Kidney tubule cell (primary cell): Measurements from ENCODE around the gene KCNJ1.
A peak's percentile ranks its signal among the peaks of the same experiment; 100 is the strongest.

ENCODE experiments used
- DNase-seq: peaks from one replicate; pipeline ENCODE4 v3.0.0-alpha.2; 2018; ENCODE audit warnings: low spot score

Gene KCNJ1

DNA sequence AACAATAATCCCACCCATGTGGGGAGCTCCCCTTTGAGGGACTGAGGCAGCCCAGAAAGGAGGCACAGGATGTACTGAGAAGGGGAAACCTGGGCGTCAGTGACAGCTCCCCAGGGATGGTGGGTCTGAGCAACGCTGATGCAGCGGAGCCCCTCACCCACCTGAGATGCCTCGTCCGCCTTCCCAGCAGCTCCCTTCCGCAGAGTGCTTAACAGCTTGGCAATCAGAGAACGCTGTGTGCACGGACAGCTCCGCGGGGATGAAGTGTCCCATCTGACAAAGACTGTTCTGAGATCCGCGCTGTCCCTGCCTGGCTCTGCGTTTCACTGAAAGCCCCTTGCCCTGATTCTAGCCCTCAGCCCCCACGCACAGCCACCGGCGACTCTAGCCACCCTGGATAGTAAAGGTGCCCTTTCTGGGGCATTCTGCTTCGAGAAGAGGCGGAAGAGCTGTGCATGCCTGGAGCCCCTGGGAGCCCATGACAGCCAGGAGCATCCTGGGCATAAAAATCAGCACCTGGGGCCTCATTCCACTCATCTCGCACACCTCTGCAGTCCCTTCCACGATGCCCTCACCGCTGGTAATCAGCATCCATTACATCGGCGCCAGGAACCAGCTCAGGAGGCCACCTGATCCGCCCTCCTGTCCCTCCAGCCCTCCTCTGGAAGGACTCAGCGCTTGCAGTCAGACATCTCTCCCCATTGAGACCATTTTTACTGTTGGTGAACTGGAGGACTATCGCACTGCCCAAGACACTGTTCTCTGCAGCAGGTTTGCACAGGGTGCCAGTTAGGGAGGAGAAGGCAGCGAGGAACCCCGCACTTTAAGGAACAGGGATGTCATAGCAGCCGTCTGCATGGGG lies 34.8 kb upstream of the KCNJ1 start:
- DNase-seq: no peak

- no peak for DNase-seq
Observed at GRCh38 chr11:128900468-128900867, 33.4 kb upstream of the KCNJ1 start.

DNA sequence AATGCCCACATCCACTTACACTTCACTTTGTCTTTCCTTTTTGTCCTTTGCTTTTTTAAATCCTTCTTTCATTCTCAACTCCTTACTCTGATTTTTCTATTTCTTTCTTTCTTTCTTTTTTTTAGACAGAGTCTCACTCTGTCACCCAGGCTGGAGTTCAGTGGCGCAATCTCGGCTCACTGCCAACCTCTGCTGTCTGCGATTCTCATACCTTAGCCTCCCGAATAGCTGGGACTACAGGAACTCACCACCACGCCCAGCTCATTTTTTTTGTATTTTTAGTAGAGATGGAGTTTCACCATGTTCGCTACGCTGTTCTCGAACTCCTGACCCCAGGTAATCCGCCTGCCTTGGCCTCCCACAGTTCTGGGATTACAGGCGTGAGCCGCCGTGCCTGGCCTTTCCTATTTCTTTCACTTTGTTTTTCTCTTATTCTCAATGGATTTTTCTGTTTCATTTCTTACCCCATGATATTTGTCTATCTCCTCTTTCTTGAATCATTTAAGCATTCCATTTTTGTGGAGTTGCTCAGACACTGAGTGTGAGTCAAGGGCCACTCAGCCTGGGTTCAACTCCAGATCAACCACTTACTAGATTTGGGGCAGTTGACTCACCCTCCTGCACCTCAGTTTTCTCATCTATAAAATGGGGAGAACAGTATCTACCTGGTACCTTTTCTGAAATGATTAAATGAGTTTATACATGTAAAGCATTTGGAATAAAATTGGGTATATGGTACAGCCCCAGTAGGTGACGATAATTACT lies 31.7 kb upstream of the KCNJ1 start:
- no peak for DNase-seq

DNA sequence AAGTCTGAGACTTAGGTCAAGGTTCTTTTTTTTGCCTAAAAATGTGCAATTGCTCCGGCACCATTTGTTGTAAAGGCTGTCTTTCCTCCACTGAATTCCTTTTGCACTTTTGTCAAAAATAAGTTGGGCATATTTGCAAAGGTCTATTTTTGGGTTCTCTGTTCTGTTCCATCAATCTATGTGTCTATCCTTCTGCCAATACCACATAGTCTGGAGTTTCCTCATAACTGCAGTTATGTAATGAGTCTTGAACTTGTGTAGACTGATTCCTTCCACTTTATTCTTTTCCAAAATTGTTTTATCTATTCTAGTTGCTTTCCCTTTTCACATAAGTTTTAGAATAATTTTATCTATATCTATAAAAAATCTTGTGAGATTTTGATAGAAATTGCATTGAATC lies 30.7 kb upstream of the KCNJ1 start:
- no peak for DNase-seq

- no peak for DNase-seq
Observed at GRCh38 chr11:128896356-128896755, 29.3 kb upstream of the KCNJ1 start.

- no peak for DNase-seq
Observed at GRCh38 chr11:128895526-128895925, 28.4 kb upstream of the KCNJ1 start.

- no peak for DNase-seq
Observed at GRCh38 chr11:128894685-128895084, 27.6 kb upstream of the KCNJ1 start.

DNA sequence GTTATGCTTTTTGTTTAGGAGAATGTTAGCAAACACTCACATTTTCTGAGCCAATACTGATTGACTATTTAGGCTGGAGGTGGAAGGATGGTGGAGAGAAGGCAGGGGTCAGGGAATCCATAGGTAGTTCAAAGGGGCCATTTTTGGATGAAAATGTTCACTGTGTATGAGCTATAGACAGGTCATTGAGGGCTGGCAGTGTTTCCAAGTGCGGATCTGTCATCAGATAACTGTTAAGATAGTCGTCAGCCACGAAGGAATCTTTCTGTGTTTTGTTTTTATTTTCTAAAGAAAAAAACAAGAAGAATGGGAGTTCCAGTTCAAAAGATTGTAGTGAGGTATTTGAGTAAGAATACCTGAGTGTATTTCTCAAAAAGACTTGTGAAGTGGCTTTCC lies 27.2 kb upstream of the KCNJ1 start:
- no peak for DNase-seq

DNA sequence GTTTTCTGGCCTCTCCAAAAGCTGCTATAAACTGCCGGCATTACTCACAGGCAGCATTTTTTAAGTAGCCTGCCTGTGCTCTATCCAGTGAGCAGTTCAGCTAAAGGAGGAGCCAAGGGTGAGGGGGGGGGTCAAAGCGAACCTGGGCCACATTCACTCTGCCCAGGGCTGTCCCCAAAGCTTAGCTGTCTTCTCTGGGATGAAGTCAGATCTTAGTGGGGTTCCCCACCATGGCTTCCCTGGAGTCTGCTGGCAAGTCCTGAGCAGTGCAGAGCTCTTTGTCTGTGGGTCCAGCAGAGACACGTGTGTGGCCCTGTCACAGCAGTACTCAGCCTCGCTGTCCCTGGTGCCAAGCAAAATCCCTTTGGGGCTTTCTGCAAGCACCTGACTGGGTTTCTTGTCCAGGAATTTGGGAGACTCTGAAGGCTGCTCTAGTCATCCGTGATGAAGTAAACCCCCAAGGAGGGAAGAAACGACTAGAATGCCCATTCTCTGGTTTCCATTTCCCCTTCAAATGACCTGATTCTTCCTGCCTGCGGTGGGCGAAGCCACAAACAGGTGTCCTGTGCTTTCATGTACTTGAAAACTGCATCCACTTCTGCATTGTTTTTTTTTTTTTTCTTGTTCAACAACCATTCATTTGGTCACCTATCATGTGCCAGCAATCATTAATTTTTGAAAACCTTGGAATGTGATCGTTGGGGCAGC lies 26.6 kb upstream of the KCNJ1 start:
- no peak for DNase-seq

DNA sequence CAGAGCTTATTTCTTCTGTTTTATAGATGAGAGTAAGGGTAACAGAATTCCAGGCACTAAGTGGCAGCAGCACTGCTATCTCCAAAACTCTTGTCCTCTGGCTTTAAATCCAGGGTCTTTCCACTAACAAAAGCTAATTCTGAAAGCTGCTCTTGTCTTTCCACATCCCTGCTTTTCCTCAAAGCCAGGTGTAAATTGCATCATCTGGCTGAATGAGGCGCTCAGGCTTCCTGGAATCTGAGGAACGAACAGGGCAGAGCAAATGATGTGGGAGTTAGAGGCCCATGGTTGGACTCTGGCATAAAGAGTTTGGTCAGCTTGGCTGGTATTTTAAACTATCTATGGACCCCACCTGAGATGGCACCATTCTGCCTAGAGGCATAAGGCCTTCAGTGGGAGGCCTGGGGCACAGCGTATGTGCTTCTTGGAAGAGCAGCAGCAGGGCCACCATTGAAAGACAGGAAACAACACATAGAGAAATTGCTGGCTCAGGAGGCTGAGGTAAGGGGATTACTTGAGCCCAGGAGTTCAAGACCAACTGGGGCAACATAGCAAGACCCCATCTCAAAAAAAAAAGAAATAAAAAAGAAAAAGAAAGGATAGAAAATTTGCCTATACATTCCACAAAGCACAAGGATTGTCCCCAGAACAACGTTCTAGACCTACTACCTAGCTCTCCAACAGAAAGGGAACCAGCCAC lies 25.9 kb upstream of the KCNJ1 start:
- no peak for DNase-seq

- no peak for DNase-seq
Observed at GRCh38 chr11:128891913-128892398, 24.9 kb upstream of the KCNJ1 start.

- DNase-seq: no peak
Observed at GRCh38 chr11:128890543-128891368, 23.7 kb upstream of the KCNJ1 start, which contains the start of gene KCNJ5. TSS of gene KCNJ5 (plus strand) at chr11:128891356. CDS start at chr11:128911274, 19,918 bp downstream.

- DNase-seq: no peak
Observed at GRCh38 chr11:128890216-128890542, 23.1 kb upstream of the KCNJ1 start.

DNA sequence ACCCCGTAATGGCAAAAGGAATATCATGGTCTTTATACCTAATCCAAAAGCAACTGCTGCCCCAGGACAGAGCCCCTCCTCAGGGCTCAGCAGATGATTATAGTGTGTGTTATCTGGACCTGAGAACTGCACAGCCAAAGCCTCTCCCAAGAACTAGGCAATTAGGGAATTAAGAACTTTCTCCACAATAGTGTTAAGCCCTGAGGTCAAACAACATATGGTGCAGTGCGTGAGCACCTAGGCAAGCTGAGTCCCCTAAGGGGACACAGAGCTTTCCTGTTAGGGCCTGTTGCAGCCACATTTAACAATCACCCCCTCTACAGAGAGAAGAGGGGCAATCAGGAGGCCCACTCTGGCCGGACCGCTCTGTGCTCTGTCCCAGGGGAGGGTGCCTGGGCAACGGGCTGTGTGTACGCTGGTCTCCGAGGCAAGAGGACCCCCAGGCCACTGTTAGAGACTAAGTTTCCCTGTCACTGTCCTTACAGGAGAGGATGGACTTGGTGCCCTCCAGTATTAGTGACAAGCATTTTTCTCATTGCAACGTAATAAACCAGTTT lies 22.6 kb upstream of the KCNJ1 start:
- no peak for DNase-seq

DNA sequence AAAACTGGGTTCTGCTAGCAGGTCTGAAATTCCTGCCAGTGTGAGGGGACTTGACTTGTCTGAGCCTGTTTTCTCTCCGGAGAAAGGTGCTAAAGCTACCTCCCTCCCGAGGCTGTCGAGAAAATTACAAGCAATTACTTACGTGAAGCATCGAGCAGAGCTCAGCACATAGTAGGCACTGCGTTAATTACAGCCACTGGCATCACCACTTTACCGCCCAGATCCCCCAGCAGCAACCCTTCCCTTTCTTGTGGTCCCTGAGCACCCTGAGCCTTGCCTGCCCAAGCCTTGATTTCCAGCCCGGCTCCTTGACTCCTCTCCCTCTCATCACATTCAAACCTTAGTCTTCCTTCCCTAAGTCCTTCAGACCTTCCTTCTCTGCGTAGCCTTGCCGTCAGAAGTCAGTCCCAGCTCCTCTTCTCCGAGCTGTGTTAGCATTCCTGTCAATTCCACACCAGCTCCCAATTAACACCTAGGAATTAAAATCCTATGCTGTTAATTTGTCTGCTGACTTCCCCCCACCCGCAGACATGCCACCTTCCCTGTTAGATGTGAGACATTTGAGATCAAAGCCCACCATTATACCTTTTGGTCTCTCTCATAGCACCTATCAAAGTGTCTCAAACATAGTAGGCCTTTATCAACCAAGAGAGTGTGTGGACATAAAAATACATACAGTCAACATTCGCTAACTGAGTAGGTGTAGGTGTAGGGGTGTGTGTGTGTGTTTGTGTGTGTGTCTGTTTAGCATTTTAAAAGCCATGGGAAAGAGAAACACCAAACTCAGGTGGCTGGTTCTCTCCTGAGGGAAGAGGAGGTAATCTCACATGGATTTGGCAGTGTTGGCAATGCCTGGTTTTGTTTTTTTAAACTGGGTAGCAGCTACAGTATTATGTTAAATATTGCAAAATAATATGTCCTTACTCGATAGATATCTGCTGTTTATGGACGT lies 21.2 kb upstream of the KCNJ1 start:
- DNase-seq: no peak

DNA sequence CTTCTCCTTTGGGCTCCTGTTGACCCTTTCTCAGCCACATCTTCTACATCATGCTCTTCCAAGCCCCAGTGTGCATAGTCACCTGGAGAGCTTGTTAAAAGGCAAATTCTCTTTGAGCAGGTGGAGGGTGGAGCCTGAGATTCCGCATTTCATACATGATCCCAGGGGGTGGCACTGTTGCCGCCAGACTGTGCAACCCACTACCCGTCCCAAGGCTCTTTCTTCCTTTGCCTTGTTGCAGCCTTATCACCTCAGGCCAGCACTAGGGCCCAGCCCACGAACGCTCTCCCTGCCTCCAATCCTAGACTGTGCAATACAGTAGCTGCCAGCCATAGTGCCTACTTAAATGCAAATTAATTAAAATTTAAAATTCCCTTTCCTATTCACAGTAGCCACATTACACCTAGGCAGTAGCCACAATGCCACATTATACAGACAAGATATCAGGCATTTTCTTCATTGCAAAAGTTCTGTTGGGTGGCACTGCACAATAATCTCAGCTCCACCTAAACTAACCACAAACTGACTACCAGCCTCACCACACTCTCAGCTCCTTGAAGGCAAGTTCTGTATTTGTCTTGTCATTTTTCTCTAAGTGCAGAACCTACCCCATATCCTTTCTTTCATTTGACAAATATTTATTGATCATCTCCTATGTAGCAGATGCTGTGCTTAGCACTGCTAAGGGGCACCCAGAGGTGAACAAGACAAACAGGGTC lies 19.5 kb upstream of the KCNJ1 start:
- DNase-seq: no peak

DNA sequence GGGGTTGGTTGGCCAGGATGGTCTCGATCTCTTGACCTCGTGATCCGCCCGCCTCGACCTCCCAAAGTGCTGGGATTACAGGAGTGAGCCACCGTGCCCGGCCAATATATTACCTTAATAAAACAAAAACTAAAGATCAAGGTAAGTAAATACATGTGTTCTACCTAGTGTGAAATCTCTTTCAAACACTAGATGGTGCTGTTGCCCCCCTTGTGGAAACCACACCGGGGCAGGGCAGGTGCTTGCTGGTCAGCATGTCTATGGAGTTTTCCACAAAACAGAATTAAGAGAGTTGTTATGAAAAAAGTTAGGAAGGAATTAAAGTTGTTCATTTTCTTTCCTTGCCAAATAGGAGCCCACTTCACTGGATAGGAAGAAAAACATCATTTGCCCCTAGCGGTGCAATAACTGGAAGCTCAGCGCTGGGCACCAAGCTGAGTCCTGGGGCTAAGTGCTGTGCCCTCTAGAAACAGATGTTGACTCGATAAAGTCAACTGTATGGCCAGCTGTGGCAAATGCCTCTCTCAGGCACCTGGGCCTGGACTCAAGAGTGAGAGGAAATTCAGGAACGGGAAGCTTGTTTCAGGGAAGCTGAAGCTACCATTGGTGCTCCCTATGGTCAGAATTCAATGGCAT lies 17.7 kb upstream of the KCNJ1 start:
- peak; percentile 78 for DNase-seq

GRCh38 chr11:128884054-128884453 lies 17.0 kb upstream of the KCNJ1 start:
- no peak for DNase-seq
